NCI-H2107 treated with DMSO at 0.1 percent for 48 hours (cell line): ENCODE data around the gene CRYBG2.
A peak's percentile ranks its signal among the peaks of the same experiment; 100 is the strongest.

ENCODE experiments used
- DNase-seq: peaks from one replicate; lab custom pipeline; 2025; ENCODE audit not compliant: unreplicated experiment; lab: John Stamatoyannopoulos, UW

The CRYBG2 gene

DNA sequence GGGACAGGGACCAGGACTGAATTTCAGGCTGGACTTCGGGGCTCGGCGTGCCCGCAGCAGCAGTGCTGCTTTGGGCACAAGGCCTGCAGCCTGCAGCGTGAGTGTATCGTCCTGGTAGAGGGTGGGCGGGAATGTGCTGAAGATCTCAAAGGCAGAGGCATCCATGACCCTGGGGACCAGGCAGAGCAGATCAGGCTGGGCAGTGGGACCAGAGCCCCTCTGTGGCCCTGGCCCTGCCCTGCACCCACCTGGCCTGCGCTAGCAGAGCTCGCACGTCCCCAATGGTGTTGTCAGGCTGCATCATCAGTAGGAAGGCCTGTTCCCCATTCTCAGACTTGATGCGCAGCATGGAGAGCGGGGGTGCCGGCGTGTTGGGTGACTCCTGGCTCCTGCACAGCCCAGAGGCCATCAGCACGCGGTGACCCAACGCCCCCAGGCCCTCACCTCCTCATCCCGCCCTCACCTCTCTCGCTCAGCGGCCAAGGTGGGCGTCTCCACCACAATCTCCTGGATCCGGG, 71.5 kb downstream of the CRYBG2 start:
- no peak for DNase-seq

DNA sequence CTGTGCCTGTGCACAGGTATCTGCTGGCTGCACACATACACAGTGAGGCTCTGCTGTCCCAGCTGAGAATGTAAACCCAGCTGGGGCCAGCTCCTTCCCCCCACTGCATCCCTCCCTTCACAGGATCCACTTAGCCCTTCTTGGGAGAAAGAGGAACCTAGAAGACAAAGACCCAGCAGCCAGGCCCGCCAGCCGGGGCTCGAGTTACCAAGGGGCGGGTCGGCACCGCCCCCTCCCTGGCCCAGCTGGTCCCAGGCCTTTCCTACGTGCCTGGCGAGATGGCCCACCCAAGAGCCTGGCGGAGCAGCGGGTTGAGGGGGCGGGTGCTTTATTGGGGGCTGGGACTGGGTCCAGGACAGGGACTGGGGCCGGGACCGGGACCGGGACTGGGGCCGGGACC, 72.0 kb downstream of the CRYBG2 start:
- peak; percentile 20 for DNase-seq

- no peak for DNase-seq
Measured at GRCh38 chr1:26281091-26281958, 72.6 kb downstream of the CRYBG2 start.

- DNase-seq, result no peak
Measured at GRCh38 chr1:26280333-26281042, 73.4 kb downstream of the CRYBG2 start.

- DNase-seq, result peak; percentile 65
Measured at GRCh38 chr1:26279456-26280332, 74.2 kb downstream of the CRYBG2 start, which contains the start of gene SH3BGRL3. TSS of gene SH3BGRL3 (plus strand) at chr1:26280086. CDS start at chr1:26280156, 70 bp downstream.

- DNase-seq, result no peak
Measured at GRCh38 chr1:26278724-26279455, 75.0 kb downstream of the CRYBG2 start.

GRCh38 chr1:26278303-26278702, 75.6 kb downstream of the CRYBG2 start:
- no peak for DNase-seq

DNA sequence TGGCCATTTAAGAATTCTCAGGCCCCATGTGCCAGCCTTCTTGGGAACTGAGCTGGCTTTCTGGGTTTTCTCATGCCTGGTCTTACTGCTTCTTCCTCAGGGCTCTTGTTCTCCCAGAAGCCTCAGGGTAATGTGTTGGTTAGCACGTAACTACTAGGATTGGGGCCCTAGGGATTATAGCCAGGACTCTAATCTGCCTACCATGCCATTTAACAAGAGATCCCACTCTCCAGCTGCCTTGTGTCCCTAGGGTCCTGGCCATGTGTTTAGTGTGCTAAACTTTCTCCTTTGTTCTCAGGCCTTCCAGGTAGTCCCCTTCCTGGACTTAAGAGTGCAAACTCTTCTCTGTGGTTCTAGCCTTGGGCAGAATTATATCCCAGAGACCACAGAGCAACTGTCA, 76.2 kb downstream of the CRYBG2 start:
- DNase-seq, result no peak

GRCh38 chr1:26277261-26277661, 76.7 kb downstream of the CRYBG2 start:
- no peak for DNase-seq

GRCh38 chr1:26276432-26276838, 77.5 kb downstream of the CRYBG2 start:
- DNase-seq, result no peak

DNA sequence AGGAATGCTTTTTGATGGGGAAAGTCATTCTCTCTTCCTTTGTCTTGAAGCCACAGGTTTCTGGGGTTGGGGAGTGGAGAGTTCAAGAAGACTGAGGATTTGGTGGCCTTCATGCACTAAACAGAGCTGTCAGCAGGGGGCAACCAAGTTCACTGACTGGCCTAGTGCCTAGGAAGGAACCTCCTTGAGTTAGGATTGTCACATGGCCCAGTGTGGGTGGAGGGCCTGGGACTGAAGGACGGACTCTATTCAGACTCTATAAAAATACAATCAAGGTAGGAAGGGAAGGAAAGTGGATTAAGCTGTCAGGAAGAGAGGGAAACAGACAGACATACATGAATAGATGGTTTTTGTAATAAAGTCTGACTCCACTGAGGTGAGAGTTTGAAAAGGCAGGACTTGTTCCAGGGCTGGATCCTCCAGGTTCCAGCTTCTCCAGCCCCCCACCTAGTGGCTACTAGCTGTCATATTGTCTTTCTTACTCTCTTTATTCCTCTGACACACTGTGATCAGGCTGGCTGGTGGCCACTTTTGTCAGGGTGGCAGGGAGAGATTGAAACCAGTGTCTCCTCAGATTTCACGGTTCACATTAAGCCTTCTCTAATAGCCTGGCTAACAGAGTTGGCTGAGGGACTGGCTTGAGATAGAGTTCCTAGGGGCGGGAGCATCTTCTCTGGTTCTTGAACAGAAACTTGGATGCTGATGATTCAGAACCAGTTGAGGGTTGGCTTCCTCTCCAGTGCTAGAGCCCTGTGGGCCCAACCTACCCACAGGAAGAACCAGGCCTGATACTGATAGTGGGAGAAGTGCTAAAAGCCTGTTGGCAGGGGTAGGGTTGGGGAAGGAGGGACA, 78.1 kb downstream of the CRYBG2 start:
- peak; percentile 56 for DNase-seq

DNA sequence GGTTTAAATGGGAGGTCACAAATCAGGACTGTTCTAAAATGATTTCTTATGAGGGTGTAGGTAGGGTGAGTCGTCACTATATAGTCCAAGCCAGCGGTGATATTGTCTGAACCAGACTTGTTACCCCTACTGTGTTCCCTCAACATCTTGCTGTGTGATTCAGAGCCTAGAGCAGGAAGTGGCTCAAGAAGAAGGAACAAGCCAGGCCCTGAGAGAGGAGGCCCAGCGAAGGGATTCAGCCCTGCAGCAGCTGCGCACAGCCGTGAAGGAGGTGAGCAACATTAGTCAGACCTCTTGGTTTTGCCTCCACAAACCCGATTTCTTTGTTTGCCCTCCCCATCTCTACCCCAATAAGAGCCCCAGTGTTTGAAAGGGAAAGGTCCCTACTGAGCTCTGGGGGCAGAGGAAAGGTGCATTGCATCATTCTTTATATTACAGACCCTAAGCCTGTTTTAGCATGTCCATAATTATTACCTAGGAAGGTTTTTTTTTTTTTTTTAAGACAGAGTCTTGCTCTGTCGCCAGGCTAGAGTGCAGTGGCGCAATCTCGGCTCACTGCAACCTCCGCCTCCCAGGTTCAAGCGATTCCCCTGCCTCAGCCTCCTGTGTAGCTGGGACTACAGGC, 79.0 kb downstream of the CRYBG2 start:
- DNase-seq, result no peak
